Heart left ventricle (tissue), 13 donors: ENCODE measurements around the gene TAB2.

Experiments
- CTCF ChIP-seq, 12 donors: fragments of 200-600 bp; sonication (generic) in 4 of 12; IDR thresholded peaks; one replicate each; pipeline versions ENCODE4 v1.5.0 to v1.8.0; 2018 to 2022; ENCODE audit warnings: antibody characterized with exemption in 12 of 12, mild to moderate bottlenecking in 5 of 12
- POLR2A ChIP-seq, 2 donors: fragments of 450-650 bp; IDR thresholded peaks; one replicate each; pipeline ENCODE4 v1.6.1; 2017; ENCODE audit warnings: antibody characterized with exemption in 2 of 2, mild to moderate bottlenecking in 2 of 2, moderate library complexity in 2 of 2
- donor health status: ischemic (EF 13 %, LVEDD 7.1; RV severe dilation, severe dysfunction).
- donor health status: DM: no; HTN: yes; CAD: no.
- donor health status: DM: no; HTN: no; CAD: no.
- donor health status: ischemic (EF 25% LVEDD 6.9; RV normal size, moderate dysfunction).
- donor health status: ischemic (EF 25% LVEDD 5.7; RV mildly dilated, moderate dysfunction).
- donor health status: ischemic (EF 35%, LVEDD 5.7; RV mildly dilated, moderate dysfunction).
- donor health status: nonischemic (EF 11% LVEDD 7.7; RV severe dilation, severe dysfunction).
- donor health status: DM: yes; HTN: yes; CAD: no.
- donor health status: PGD.
- donor health status: ischemic (EF 29% LVEDD 5.4; RV normal size, mild dysfunction).
- donor health status: nonischemic (EF 23%, LVEDD 6.1; RV moderate dilation, normal function).

- TF ChIP-seq CTCF (IDR thresholded peaks at IDR 0.05) (no peak), POLR2A (IDR thresholded peaks at IDR 0.05) (no peak)
Measured at GRCh38 chr6:149384464-149384863, 67.0 kb downstream of the TAB2 start.
